ENCODE data around the gene STK32B. TPM values are rescaled to one million over a fixed set of nuclear protein-coding genes. Genes with fewer than 3 reads are reported as not detected.

STK32B gene
- total RNA-seq, 1 donor from 2014 or later: 1.6 TPM

- DNase-seq (ENCODE audit: low spot score): no peak
- ATAC-seq: no peak
- intact Hi-C loops (cut with DNase I): no loop called here
Measured at GRCh38 chr4:5389756-5390310, 338.6 kb downstream of the STK32B start.

GRCh38 chr4:5391492-5391891, 340.2 kb downstream of the STK32B start:
- intact Hi-C loops (cut with DNase I): no loop called here
- ATAC-seq: no peak
- DNase-seq (ENCODE audit: low spot score): no peak

GRCh38 chr4:5393911-5394513, 342.7 kb downstream of the STK32B start:
- intact Hi-C loops (cut with DNase I): no loop called here
- DNase-seq (ENCODE audit: low spot score) (no peak), ATAC-seq (no peak)

- ATAC-seq (no peak), DNase-seq (ENCODE audit: low spot score) (no peak)
- intact Hi-C loops (cut with DNase I): no loop called here
Measured at GRCh38 chr4:5395781-5396180, 344.5 kb downstream of the STK32B start.

GRCh38 chr4:5398056-5398455, 346.8 kb downstream of the STK32B start:
- intact Hi-C loops (cut with DNase I): no loop called here
- ATAC-seq: no peak
- no peak for DNase-seq (ENCODE audit: low spot score)

- intact Hi-C loops (cut with DNase I): no loop called here
- no peak for ATAC-seq
- no peak for DNase-seq (ENCODE audit: low spot score)
Measured at GRCh38 chr4:5399124-5399523, 347.8 kb downstream of the STK32B start.

GRCh38 chr4:5399790-5400421, 348.6 kb downstream of the STK32B start:
- no peak for ATAC-seq
- intact Hi-C loops (cut with DNase I): no loop called here
- no peak for DNase-seq (ENCODE audit: low spot score)

- ATAC-seq: no peak
Measured at GRCh38 chr4:5403746-5404497, 352.6 kb downstream of the STK32B start.

GRCh38 chr4:5409237-5409636, 358.0 kb downstream of the STK32B start:
- intact Hi-C loops (cut with DNase I): no loop called here
- no peak for ATAC-seq
- DNase-seq (ENCODE audit: low spot score): no peak

More at GRCh38 chr4:5403746-5404497, 352.6 kb downstream of the STK32B start:
- DNase-seq (ENCODE audit: low spot score): no peak
- intact Hi-C loops (cut with DNase I): no loop called here

- DNase-seq (ENCODE audit: low spot score) (no peak), ATAC-seq (no peak)
- intact Hi-C loops (cut with DNase I): no loop called here
Measured at GRCh38 chr4:5409972-5410618, 358.8 kb downstream of the STK32B start.

- intact Hi-C loops (cut with DNase I): no loop called here
- ATAC-seq (no peak), DNase-seq (ENCODE audit: low spot score) (no peak)
Measured at GRCh38 chr4:5412296-5412695, 361.0 kb downstream of the STK32B start.

- DNase-seq (ENCODE audit: low spot score) (no peak), ATAC-seq (no peak)
- intact Hi-C loops (cut with DNase I): no loop called here
Measured at GRCh38 chr4:5412751-5413150, 361.5 kb downstream of the STK32B start.

GRCh38 chr4:5416637-5417036, 365.4 kb downstream of the STK32B start:
- ATAC-seq (no peak), DNase-seq (ENCODE audit: low spot score) (no peak)
- intact Hi-C loops (cut with DNase I): no loop called here

- ATAC-seq (no peak), DNase-seq (ENCODE audit: low spot score) (no peak)
- intact Hi-C loops (cut with DNase I): no loop called here
Measured at GRCh38 chr4:5420266-5420665, 369.0 kb downstream of the STK32B start.

GRCh38 chr4:5421416-5421815, 370.1 kb downstream of the STK32B start:
- intact Hi-C loops (cut with DNase I): no loop called here
- ATAC-seq: no peak
- no peak for DNase-seq (ENCODE audit: low spot score)

GRCh38 chr4:5422195-5422594, 370.9 kb downstream of the STK32B start:
- DNase-seq (ENCODE audit: low spot score) (no peak), ATAC-seq (no peak)
- intact Hi-C loops (cut with DNase I): no loop called here

- intact Hi-C loops (cut with DNase I): no loop called here
- ATAC-seq (no peak), DNase-seq (ENCODE audit: low spot score) (no peak)
Measured at GRCh38 chr4:5423670-5424069, 372.4 kb downstream of the STK32B start.

- intact Hi-C loops (cut with DNase I): no loop called here
- no peak for DNase-seq (ENCODE audit: low spot score)
- ATAC-seq: no peak
Measured at GRCh38 chr4:5424211-5424610, 372.9 kb downstream of the STK32B start.

GRCh38 chr4:5424901-5425300, 373.6 kb downstream of the STK32B start:
- intact Hi-C loops (cut with DNase I): no loop called here
- no peak for ATAC-seq
- no peak for DNase-seq (ENCODE audit: low spot score)

- ATAC-seq (no peak), DNase-seq (ENCODE audit: low spot score) (no peak)
- intact Hi-C loops (cut with DNase I): no loop called here
Measured at GRCh38 chr4:5429747-5430146, 378.5 kb downstream of the STK32B start.
